NT2/D1 (cell line): Measurements from ENCODE around the gene TLDC2.

ENCODE experiments used
- SUZ12 ChIP-seq: IDR thresholded peaks from 2 replicates; pipeline ENCODE4 v1.6.1; 2011; ENCODE audit not compliant: insufficient read length, insufficient read depth; ENCODE audit errors: extremely low read depth
- YY1 ChIP-seq: IDR thresholded peaks from 2 replicates; pipeline ENCODE4 v1.6.1; 2011; ENCODE audit not compliant: insufficient read length, insufficient read depth
- ZNF274 ChIP-seq: IDR thresholded peaks from 2 replicates; pipeline ENCODE4 v1.6.1; 2011; ENCODE audit warnings: mild to moderate bottlenecking, low read depth, low read length

DNA sequence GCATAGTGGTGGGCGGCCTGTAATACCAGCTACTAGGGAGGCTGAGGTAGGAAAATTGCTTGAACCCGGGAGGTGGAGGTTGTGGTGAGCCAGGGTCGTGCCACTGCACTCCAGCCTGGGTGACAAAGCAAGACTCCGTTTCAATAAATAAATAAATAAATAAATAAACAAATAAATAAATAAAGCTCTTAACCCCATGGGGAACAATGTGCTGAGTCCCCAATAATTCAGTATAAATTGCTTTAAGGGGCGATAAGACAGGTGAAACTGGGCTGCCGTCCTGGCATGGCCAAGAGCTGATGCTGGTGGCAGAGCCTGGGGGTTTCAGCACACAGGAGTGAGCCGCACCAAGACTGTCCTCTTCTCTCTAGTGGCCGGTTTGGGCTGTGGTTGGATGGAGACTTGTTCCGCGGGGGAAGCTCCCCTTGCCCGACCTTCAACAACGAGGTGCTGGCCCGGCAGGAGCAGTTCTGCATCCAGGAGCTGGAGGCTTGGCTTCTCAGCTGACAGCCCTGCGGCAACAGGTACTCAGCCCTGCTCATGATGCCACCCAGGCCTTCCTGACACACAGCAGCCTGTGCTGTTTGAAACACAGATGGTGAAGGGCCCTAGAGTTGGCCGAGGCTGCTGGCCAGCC is 13.1 kb downstream of the TLDC2 start:
- TF ChIP-seq YY1 (no peak), SUZ12 (no peak), ZNF274 (no peak)
